ENCODE results near the gene TBC1D22B. TPM values are rescaled to one million over a fixed set of nuclear protein-coding genes. Genes with fewer than 3 reads are reported as not detected.

TBC1D22B gene
- total and polyA plus RNA-seq, 9 of the 15 experiments (the other 6 are each of a cell fraction or from before 2014, with no cell fraction given), result 4.8 to 24.2 (median 13.5) TPM

- no peak for TF ChIP-seq BHLHE40 (IDR thresholded peaks at IDR 0.05; ENCODE audit: low read length)
- TF ChIP-seq YY1 (IDR thresholded peaks at IDR 0.05; ENCODE audit: borderline replicate concordance in 1 of 3, control insufficient read depth in 1 of 3, extremely low read depth in 1 of 3, insufficient read depth in 3 of 3, insufficient read length in 1 of 3, insufficient replicate concordance in 2 of 3, low read depth in 1 of 3, low read length in 2 of 3), result peak in 2 of 3 experiments; percentile 62 to 66
- TF ChIP-seq THAP7 (CRISPR knock-in tag; IDR thresholded peaks at IDR 0.05), result no peak
- no peak for TF ChIP-seq MIER1 (IDR thresholded peaks at IDR 0.05; ENCODE audit: low read depth)
- no peak for TF ChIP-seq HLTF (IDR thresholded peaks at IDR 0.05)
- 0 out of 2 replicates have a peak, but pooled peaks have one; percentile 28 for TF ChIP-seq PHB (CRISPR knock-in tag; IDR thresholded peaks at IDR 0.05)
- TF ChIP-seq ATF7 (IDR thresholded peaks at IDR 0.05), result peak; percentile 72; the same call in 1 of the 2 replicates
Measured at GRCh38 chr6:37222125-37222967, 35.2 kb upstream of the TBC1D22B start (continued).

GRCh38 chr6:37222992-37223391, 34.6 kb upstream of the TBC1D22B start:
- ATAC-seq, result no peak
- POLR2A ChIA-PET, result interaction anchor here (0.5 to 2.1 kb wide), 8 partner anchors 10 to 137 kb away, joined by 3 to 13 read pairs (median 3); partner anchors contain the start of genes TBC1D22B and TMEM217
- TF ChIP-seq DPF2 (IDR thresholded peaks at IDR 0.05), result 0 out of 2 replicates have a peak, but pooled peaks have one; percentile 25
- 0 out of 2 replicates have a peak, but pooled peaks have one; percentile 7 for TF ChIP-seq MTA2 (IDR thresholded peaks at IDR 0.05; ENCODE audit: low read depth)
- 0 out of 2 replicates have a peak, but pooled peaks have one; percentile 21 for TF ChIP-seq ARID2 (IDR thresholded peaks at IDR 0.05)
- no peak for TF ChIP-seq MAFF (IDR thresholded peaks at IDR 0.05; ENCODE audit: low read length)
- TF ChIP-seq ASH1L (IDR thresholded peaks at IDR 0.05; ENCODE audit: borderline replicate concordance, low read depth, partially characterized antibody), result peak; percentile 29
- TF ChIP-seq ARHGAP35 (IDR thresholded peaks at IDR 0.05; ENCODE audit: partially characterized antibody), result peak; percentile 47
- TF ChIP-seq KAT8 (IDR thresholded peaks at IDR 0.05; ENCODE audit: low read depth), result peak; percentile 36; the same call in 1 of the 2 replicates
- peak; percentile 92 for TF ChIP-seq ZNF512 (tag; IDR thresholded peaks at IDR 0.05)
- peak; percentile 67; the same call in 1 of the 2 replicates for TF ChIP-seq NFATC3 (IDR thresholded peaks at IDR 0.05)
- peak; percentile 57; the same call in 1 of the 2 replicates for TF ChIP-seq LARP7 (IDR thresholded peaks at IDR 0.05)
- 0 out of 2 replicates have a peak, but pooled peaks have one; percentile 43 for TF ChIP-seq TSC22D4 (tag; IDR thresholded peaks at IDR 0.05)
- TF ChIP-seq PTRF (tag; IDR thresholded peaks at IDR 0.05), result no peak
- no peak for TF ChIP-seq PHF8 (IDR thresholded peaks at IDR 0.05; ENCODE audit: borderline replicate concordance, low read length)

More at GRCh38 chr6:37222992-37223391, 34.6 kb upstream of the TBC1D22B start:
- CTCF ChIA-PET (ENCODE audit: low intra/inter-chr PET ratio), result no interaction called here
- Histone ChIP-seq H3K9me1 (ENCODE audit: control insufficient read depth, insufficient read depth, low read length) (no peaks in the 10 kb centered on the region), H3K9me3 (replicated peaks; ENCODE audit: control insufficient read depth, insufficient read depth, low read depth, low read length) (no peaks in the 10 kb centered on the region), H3K4me3 (peak overlapping the region; percentile 52), H4K20me1 (replicated peaks; ENCODE audit: control insufficient read depth, insufficient read depth, low read length) (no peaks in the 10 kb centered on the region), H3K79me2 (ENCODE audit: control insufficient read depth, insufficient read depth, low read length) (no peaks in the 10 kb centered on the region), H3K4me1 (replicated peaks in 1 of 2; ENCODE audit: control insufficient read depth in 2 of 2, insufficient read depth in 2 of 2, low read length in 2 of 2) (peaks cover 14 to 22% of the 10 kb centered on the region in 2 experiments; a peak in 4 of 5 replicates), H3K27ac (ENCODE audit: extremely low read depth, low read depth, low read length) (no peak overlapping the region), H3K4me2 (ENCODE audit: insufficient read depth, low read length) (peak overlapping the region; percentile 79; the same call in 1 of the 2 replicates), H3K27me3 (ENCODE audit: control insufficient read depth in 2 of 2, insufficient read depth in 2 of 2, low read length in 2 of 2) (no peaks in the 10 kb centered on the region), H3K36me3 (ENCODE audit: control insufficient read depth, insufficient read depth, low read length) (no peaks in the 10 kb centered on the region), H2AFZ (ENCODE audit: low read depth, low read length) (peak overlapping the region; percentile 96), H3K9ac (ENCODE audit: insufficient read depth in 1 of 2, low read depth in 2 of 2, low read length in 2 of 2) (no peak overlapping the region)
- no peak for FAIRE-seq
- BruUV-seq (replicated peaks), result no TSS peak
- DNase-seq (ENCODE audit: extremely low read depth in 1 of 4, low spot score in 3 of 4), result no peak
- intact Hi-C loops (cut with micrococcal nuclease), result loop anchor here (2.0 kb wide), 2 partner anchors 36 to 92 kb away; partner anchors contain the start of gene TMEM217
- in situ Hi-C loops (cut with MboI), result no loop called here
